Glutamatergic neuron (in vitro differentiated cells): ENCODE results near the gene EGFL8. TPM values are rescaled to one million over a fixed set of nuclear protein-coding genes. Genes with fewer than 3 reads are reported as not detected.
"Not testable (repeated sequence)": the region's sequence is repeated elsewhere in the genome, so short reads cannot be mapped to it uniquely, and the experiment has no call there.

ENCODE experiments used
- DNase-seq: peaks from one replicate; pipeline ENCODE4 v3.0.0; 2022
- H3K27ac Mint-ChIP-seq: one replicate; pipeline ENCODE4 v1.8.0; 2020; ENCODE audit warnings: mild to moderate bottlenecking, mixed read lengths, inconsistent platforms; ENCODE audit not compliant: unreplicated experiment
- H3K27me3 Mint-ChIP-seq: one replicate; pipeline ENCODE4 v1.8.0; 2020; ENCODE audit warnings: mild to moderate bottlenecking, moderate library complexity, mixed read lengths, inconsistent platforms; ENCODE audit not compliant: unreplicated experiment
- H3K36me3 Mint-ChIP-seq: one replicate; pipeline ENCODE4 v1.8.0; 2020; ENCODE audit warnings: mild to moderate bottlenecking, mixed read lengths, inconsistent platforms; ENCODE audit not compliant: unreplicated experiment
- H3K4me1 Mint-ChIP-seq: one replicate; pipeline ENCODE4 v1.8.0; 2020; ENCODE audit warnings: mild to moderate bottlenecking, low read depth, mixed read lengths, inconsistent platforms; ENCODE audit not compliant: unreplicated experiment
- H3K4me3 Mint-ChIP-seq: one replicate; pipeline ENCODE4 v1.8.0; 2020; ENCODE audit warnings: mild to moderate bottlenecking, mixed read lengths, inconsistent platforms; ENCODE audit not compliant: unreplicated experiment
- H3K9me3 Mint-ChIP-seq: one replicate; pipeline ENCODE4 v1.8.0; 2020; ENCODE audit warnings: mild to moderate bottlenecking, moderate library complexity, mixed read lengths, inconsistent platforms; ENCODE audit not compliant: unreplicated experiment
- CTCF ChIP-seq: fragments of 200-600 bp; sonication (generic); IDR thresholded peaks from one replicate; pipeline ENCODE4 v1.5.0; 2021; ENCODE audit not compliant: partially characterized antibody, unreplicated experiment
- total RNA-seq: library from RNA; stranded (reverse); fragmentation: NEBNext Ultra II Directional; extraction: Animal tissue kit (Norgen Biotek cat#: 25700); gene quantifications from one replicate; pipeline ENCODE4 v1.2.1, GENCODE V29; 2021; ENCODE audit not compliant: unreplicated experiment

The EGFL8 gene
- total RNA-seq, 1 donor from 2014 or later: 23.0 TPM

- peaks cover 27% of the 10 kb centered on the region for H3K4me1 Mint-ChIP-seq
- peaks cover 11% of the 10 kb centered on the region for H3K27me3 Mint-ChIP-seq
- no peak overlapping the region for H3K27ac Mint-ChIP-seq
- H3K9me3 Mint-ChIP-seq: peaks cover 7% of the 10 kb centered on the region
- no peak overlapping the region for H3K4me3 Mint-ChIP-seq
- peaks cover 5% of the 10 kb centered on the region for H3K36me3 Mint-ChIP-seq
- TF ChIP-seq CTCF: no peak
- no peak for DNase-seq
Measured at GRCh38 chr6:32183483-32184083, 19.2 kb downstream of the EGFL8 start.

- H3K4me3 Mint-ChIP-seq: no peak within 1 kb of the TSS
- peaks cover 6% of the 10 kb centered on the region for H3K9me3 Mint-ChIP-seq
- TF ChIP-seq CTCF: no peak
- H3K36me3 Mint-ChIP-seq: peaks cover 1% of the 10 kb centered on the region
- no peak within 1 kb of the TSS for H3K27ac Mint-ChIP-seq
- peaks cover 7% of the 10 kb centered on the region for H3K27me3 Mint-ChIP-seq
- no peak for DNase-seq
- H3K4me1 Mint-ChIP-seq: peaks cover 27% of the 10 kb centered on the region
Measured at GRCh38 chr6:32184084-32184640, 19.8 kb downstream of the EGFL8 start, which contains the start of gene AGER. Gene AGER, minus strand, starts transcription at chr6:32184253. Its CDS starts 31 bp downstream, at chr6:32184222.

GRCh38 chr6:32185681-32186131, 21.3 kb downstream of the EGFL8 start:
- Mint-ChIP-seq H3K27ac (peak overlapping the region; percentile 52), H3K4me1 (peaks cover 14% of the 10 kb centered on the region), H3K4me3 (peak overlapping the region; percentile 25)
- DNase-seq: peak; percentile 44
- not testable (repeated sequence) for H3K9me3 Mint-ChIP-seq, H3K36me3 Mint-ChIP-seq, H3K27me3 Mint-ChIP-seq

GRCh38 chr6:32186151-32186840, 21.9 kb downstream of the EGFL8 start:
- not testable (repeated sequence) for DNase-seq, H3K36me3 Mint-ChIP-seq, H3K9me3 Mint-ChIP-seq, H3K27me3 Mint-ChIP-seq
- H3K27ac Mint-ChIP-seq: peak overlapping the region; percentile 14
- peaks cover 14% of the 10 kb centered on the region for H3K4me1 Mint-ChIP-seq
- H3K4me3 Mint-ChIP-seq: peak overlapping the region; percentile 20

- Mint-ChIP-seq H3K9me3 (peaks cover 12% of the 10 kb centered on the region), H3K27ac (peak overlapping the region; percentile 17), H3K4me3 (peak overlapping the region; percentile 38), H3K27me3 (peaks cover 9% of the 10 kb centered on the region), H3K4me1 (peaks cover 14% of the 10 kb centered on the region), H3K36me3 (no peaks in the 10 kb centered on the region)
- no peak for DNase-seq
- no peak for TF ChIP-seq CTCF
Measured at GRCh38 chr6:32187009-32187709, 22.8 kb downstream of the EGFL8 start.

- Mint-ChIP-seq H3K4me3 (peak overlapping the region; percentile 38), H3K4me1 (peaks cover 14% of the 10 kb centered on the region), H3K9me3 (peaks cover 12% of the 10 kb centered on the region), H3K27ac (peak overlapping the region; percentile 17)
- not testable (repeated sequence) for DNase-seq, H3K36me3 Mint-ChIP-seq, H3K27me3 Mint-ChIP-seq
Measured at GRCh38 chr6:32187725-32188380, 23.5 kb downstream of the EGFL8 start.
